Measurements from ENCODE around the gene GPR42. TPM values are rescaled to one million over a fixed set of nuclear protein-coding genes. Genes with fewer than 3 reads are reported as not detected.
A peak's percentile ranks its signal among the peaks of the same experiment; 100 is the strongest.

GPR42 gene
- polyA plus RNA-seq, 6 donors from 2014 or later, result not detected

GRCh38 chr19:35337984-35338296 is 32.9 kb upstream of the GPR42 start:
- Mint-ChIP-seq H3K4me1 (peaks cover 66 to 86% (median 70%) of the 10 kb centered on the region in 3 donors), H3K27ac (peak overlapping the region; percentile 72 to 96 (median 92)), H3K4me3 (peak overlapping the region in 7 of 8 donors; percentile 48 to 93 (median 85)), H3K27me3 (no peaks in the 10 kb centered on the region), H3K36me3 (peaks cover 33 to 60% of the 10 kb centered on the region in 2 donors), H3K9me3 (no peaks in the 10 kb centered on the region)
- no peak for DNase-seq
- no peak for ATAC-seq (ENCODE audit: low read depth in 2 of 2)

DNA sequence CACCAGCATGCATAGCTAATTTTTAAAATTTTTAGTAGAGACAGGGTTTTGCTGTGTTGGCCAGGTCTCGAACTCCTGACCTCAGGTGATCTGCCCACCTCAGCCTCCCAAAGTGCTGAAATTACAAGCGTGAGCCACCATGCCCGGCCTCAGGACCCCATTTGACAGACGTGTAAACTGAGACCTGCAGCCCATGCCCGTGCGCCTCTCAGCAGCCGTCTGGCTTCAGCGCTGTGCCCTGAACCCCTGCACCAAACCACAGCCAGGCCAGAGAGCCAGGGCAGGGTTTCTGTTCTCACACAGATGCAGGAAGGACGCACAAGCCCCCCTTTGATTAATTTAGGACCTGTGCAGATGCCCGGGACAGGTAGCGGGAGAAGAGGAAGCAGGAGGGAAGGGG is 30.4 kb upstream of the GPR42 start:
- DNase-seq (no peak), ATAC-seq (ENCODE audit: low read depth in 2 of 2) (no peak)
- no peaks in the 10 kb centered on the region for H3K9me3 Mint-ChIP-seq
- peak overlapping the region in 3 of 6 donors; percentile 58 to 99 (median 72) for H3K27ac Mint-ChIP-seq
- no peaks in the 10 kb centered on the region for H3K27me3 Mint-ChIP-seq
- peaks cover 27 to 51% of the 10 kb centered on the region in 2 donors for H3K36me3 Mint-ChIP-seq
- H3K4me1 Mint-ChIP-seq, result peaks cover 49 to 86% (median 71%) of the 10 kb centered on the region in 3 donors
- H3K4me3 Mint-ChIP-seq, result peak overlapping the region in 2 of 8 donors; percentile 22 to 29

- DNase-seq (no peak), ATAC-seq (ENCODE audit: low read depth in 2 of 2) (no peak)
Measured at GRCh38 chr19:35341006-35341405, 29.9 kb upstream of the GPR42 start.

DNA sequence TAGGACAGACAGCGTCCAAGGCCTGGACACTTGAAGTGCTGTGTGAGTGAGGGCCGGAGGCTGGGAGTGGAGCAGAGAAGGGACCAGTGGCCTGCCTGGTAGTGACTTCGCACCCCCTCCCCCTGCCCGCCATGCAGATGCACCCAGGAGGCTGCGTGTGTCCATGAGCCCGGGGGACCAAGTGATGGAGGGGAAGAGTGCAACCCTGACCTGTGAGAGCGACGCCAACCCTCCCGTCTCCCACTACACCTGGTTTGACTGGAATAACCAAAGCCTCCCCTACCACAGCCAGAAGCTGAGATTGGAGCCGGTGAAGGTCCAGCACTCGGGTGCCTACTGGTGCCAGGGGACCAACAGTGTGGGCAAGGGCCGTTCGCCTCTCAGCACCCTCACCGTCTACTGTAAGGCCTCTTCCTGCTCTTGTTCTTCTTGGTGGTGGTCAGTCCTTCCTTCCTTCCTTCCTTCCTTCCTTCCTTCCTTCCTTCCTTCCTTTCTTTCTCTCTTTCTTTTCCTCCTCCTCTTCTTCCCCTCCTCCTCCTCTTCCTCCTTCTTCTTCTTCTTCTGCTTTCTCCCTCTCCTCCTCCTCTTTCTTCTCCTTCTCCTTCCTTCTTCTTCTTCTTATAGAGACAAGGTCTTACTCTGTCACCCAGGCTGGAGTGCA is 29.2 kb upstream of the GPR42 start:
- ATAC-seq (ENCODE audit: low read depth in 2 of 2) (no peak), DNase-seq (no peak)
- peaks cover 35 to 40% of the 10 kb centered on the region in 2 donors for H3K36me3 Mint-ChIP-seq
- peaks cover 49 to 86% (median 71%) of the 10 kb centered on the region in 3 donors for H3K4me1 Mint-ChIP-seq
- H3K4me3 Mint-ChIP-seq, result peak overlapping the region in 4 of 8 donors; percentile 12 to 72 (median 50)
- H3K27me3 Mint-ChIP-seq, result no peaks in the 10 kb centered on the region
- H3K9me3 Mint-ChIP-seq, result peaks cover 0 to 3% (median 0%) of the 10 kb centered on the region in 7 donors
- peak overlapping the region in 3 of 6 donors; percentile 88 to 99 (median 97) for H3K27ac Mint-ChIP-seq

More at GRCh38 chr19:35341006-35341405, 29.9 kb upstream of the GPR42 start:
- Mint-ChIP-seq H3K27ac (peak overlapping the region in 2 of 6 donors; percentile 67 to 99), H3K9me3 (no peaks in the 10 kb centered on the region), H3K4me1 (peaks cover 49 to 86% (median 71%) of the 10 kb centered on the region in 3 donors), H3K27me3 (no peaks in the 10 kb centered on the region), H3K4me3 (peak overlapping the region in 2 of 8 donors; percentile 4 to 57), H3K36me3 (peaks cover 31 to 47% of the 10 kb centered on the region in 2 donors)

DNA sequence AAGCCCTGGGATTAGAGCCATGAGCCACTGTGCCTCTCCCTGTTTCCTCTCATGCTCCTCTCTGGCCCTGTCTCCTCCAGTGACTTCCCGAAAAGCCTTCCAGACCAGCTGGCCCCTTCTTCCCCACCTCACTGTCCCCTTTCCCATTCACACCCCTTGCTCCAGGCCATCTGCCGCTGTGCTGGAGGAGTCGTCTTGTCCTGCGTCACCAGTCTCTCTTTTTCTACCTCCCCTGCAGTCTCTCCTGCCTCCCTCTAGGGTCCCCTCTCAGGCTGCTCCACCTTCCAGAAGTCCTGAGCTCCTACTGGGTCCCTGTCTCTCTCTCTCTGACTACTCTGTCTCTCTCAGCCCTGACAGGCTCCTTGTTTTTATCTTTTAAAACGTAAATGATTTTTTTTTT is 28.4 kb upstream of the GPR42 start:
- peak overlapping the region in 5 of 8 donors; percentile 39 to 74 (median 49) for H3K4me3 Mint-ChIP-seq
- DNase-seq (no peak), ATAC-seq (ENCODE audit: low read depth in 2 of 2) (no peak)
- peak overlapping the region in 5 of 6 donors; percentile 52 to 99 (median 90) for H3K27ac Mint-ChIP-seq
- H3K4me1 Mint-ChIP-seq, result peaks cover 49 to 86% (median 71%) of the 10 kb centered on the region in 3 donors
- H3K27me3 Mint-ChIP-seq, result no peaks in the 10 kb centered on the region
- H3K36me3 Mint-ChIP-seq, result peaks cover 30 to 33% of the 10 kb centered on the region in 2 donors
- H3K9me3 Mint-ChIP-seq, result peaks cover 0 to 4% (median 0%) of the 10 kb centered on the region in 7 donors

DNA sequence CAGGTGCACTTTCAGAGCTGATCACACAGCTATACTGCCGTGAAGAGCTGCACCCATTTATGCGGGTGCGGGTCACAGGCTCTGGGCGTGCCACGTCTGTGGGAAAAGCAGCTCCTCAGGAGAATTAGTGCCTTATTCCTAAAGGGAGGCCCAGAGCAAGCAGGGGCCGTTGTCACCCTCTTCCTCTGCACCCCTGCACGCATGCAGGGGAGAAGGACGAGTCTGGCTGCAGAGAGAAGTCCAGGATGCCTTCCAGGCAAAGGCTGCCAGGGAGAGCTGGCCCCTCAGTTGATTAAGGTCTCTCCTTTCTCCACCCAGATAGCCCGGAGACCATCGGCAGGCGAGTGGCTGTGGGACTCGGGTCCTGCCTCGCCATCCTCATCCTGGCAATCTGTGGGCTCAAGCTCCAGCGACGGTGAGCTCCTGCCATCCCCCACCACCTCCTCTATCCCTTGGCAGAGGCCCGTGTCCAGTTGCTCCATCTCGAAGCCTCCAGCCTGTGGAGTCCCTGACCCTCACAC is 26.3 kb upstream of the GPR42 start:
- DNase-seq (no peak), ATAC-seq (ENCODE audit: low read depth in 2 of 2) (no peak)
- Mint-ChIP-seq H3K4me1 (peaks cover 55 to 99% (median 83%) of the 10 kb centered on the region in 3 donors), H3K4me3 (peak overlapping the region in 6 of 8 donors; percentile 12 to 80 (median 48)), H3K27me3 (no peaks in the 10 kb centered on the region), H3K36me3 (peaks cover 27 to 29% of the 10 kb centered on the region in 2 donors), H3K27ac (peak overlapping the region in 4 of 6 donors; percentile 74 to 99 (median 94)), H3K9me3 (peaks cover 0 to 4% (median 0%) of the 10 kb centered on the region in 7 donors)

DNA sequence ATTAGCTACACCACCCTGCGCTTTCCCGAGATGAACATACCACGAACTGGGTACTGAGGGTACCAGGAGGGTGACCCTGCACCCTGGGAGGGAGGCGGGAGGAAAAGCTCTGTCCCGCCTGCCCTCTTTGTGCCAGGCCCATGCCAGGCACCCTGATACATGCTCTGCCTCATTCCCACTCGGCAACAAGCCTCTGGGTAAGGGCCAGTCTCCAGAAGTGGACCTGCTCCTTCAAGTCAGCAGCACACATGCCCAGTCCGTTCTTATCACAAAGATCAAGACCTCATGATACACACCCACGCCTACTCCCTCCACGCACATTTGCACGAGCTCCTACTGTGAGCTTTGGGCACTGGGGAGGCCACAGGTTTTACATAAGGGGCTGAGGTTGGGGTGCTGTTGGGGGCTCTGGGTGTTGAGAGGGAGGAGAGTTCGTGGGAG is 25.2 kb upstream of the GPR42 start:
- H3K4me3 Mint-ChIP-seq, result peak overlapping the region; percentile 47 to 91 (median 82)
- H3K27me3 Mint-ChIP-seq, result no peaks in the 10 kb centered on the region
- no peak for DNase-seq
- peaks cover 27% of the 10 kb centered on the region in 2 donors for H3K36me3 Mint-ChIP-seq
- H3K27ac Mint-ChIP-seq, result peak overlapping the region; percentile 99 to 100 (median 99)
- peaks cover 58 to 97% (median 94%) of the 10 kb centered on the region in 3 donors for H3K4me1 Mint-ChIP-seq
- ATAC-seq (ENCODE audit: low read depth in 2 of 2), result no peak
- H3K9me3 Mint-ChIP-seq, result peaks cover 0 to 4% (median 0%) of the 10 kb centered on the region in 7 donors

DNA sequence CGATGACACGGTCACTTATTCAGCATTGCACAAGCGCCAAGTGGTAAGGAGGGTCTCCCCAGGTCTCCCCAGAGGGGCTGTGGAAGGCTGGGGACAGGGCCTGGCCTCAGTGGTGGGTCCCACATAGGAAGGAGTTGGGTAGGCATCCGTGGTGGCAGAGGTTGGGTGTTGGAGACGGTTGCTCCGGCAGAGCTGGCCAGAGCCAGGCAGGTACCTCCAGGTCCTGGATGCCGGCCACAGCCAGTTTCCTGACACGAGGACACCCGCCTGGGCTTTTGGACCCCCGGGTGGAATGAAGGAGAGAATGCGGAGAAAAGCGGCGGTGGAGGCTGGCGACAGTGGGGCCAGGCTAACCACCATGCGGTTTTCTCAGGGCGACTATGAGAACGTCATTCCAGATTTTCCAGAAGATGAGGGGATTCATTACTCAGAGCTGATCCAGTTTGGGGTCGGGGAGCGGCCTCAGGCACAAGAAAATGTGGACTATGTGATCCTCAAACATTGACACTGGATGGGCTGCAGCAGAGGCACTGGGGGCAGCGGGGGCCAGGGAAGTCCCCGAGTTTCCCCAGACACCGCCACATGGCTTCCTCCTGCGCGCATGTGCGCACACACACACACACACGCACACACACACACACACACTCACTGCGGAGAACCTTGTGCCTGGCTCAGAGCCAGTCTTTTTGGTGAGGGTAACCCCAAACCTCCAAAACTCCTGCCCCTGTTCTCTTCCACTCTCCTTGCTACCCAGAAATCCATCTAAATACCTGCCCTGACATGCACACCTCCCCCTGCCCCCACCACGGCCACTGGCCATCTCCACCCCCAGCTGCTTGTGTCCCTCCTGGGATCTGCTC is 24.4 kb upstream of the GPR42 start:
- DNase-seq (peak; percentile 80), ATAC-seq (ENCODE audit: low read depth in 2 of 2) (peak; percentile 52)
- Mint-ChIP-seq H3K9me3 (peaks cover 0 to 4% (median 0%) of the 10 kb centered on the region in 7 donors), H3K27ac (peak overlapping the region; percentile 99 to 100 (median 99)), H3K4me1 (peaks cover 59 to 100% (median 96%) of the 10 kb centered on the region in 3 donors), H3K36me3 (peaks cover 22 to 27% of the 10 kb centered on the region in 2 donors), H3K27me3 (no peaks in the 10 kb centered on the region), H3K4me3 (peak overlapping the region; percentile 70 to 91 (median 84))

DNA sequence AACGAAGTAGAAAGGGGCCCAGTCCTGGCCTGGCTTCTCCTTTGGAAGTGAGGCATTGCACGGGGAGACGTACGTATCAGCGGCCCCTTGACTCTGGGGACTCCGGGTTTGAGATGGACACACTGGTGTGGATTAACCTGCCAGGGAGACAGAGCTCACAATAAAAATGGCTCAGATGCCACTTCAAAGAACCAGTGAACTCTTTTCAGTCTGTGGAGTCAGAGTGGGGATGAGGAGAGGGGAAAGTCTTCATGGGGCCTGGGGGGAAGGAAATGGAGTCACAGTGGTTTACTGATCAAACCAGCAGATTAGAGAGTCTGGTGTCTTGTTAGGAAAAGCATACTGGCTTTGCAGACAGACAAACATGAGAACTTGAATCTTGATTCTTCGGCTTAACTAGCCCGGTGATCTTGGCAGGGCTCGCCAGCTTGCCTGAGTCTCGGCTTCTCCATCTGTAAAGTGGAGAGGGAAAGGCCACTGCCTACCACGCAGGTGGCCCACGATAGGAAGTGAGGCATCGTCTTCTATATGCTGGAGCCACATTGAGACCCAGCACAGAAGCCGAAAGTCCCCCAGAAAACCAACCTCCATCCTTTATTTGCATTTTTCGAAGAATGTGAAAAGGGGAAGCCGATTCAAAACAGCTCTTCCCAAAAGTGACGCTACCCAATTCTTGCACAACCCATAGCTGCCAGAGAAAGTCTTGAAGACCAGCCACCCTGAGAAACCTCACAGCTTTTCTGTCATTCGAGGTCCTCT is 23.5 kb upstream of the GPR42 start, which contains the start of gene FFAR1:
TSS of gene FFAR1 (plus strand) at position 732 of the 759 bp plus-strand sequence. CDS start 3,650 bp downstream, outside the sequence.
- Mint-ChIP-seq H3K27me3 (no peaks in the 10 kb centered on the region), H3K27ac (peak within 1 kb of the TSS; percentile 99 to 100 (median 99)), H3K4me3 (peak within 1 kb of the TSS; percentile 70 to 91 (median 84)), H3K36me3 (peaks cover 13 to 21% of the 10 kb centered on the region in 2 donors), H3K4me1 (peaks cover 52 to 93% (median 87%) of the 10 kb centered on the region in 3 donors), H3K9me3 (peaks cover 0 to 4% (median 0%) of the 10 kb centered on the region in 7 donors)
- peak; percentile 78 to 80 for ATAC-seq (ENCODE audit: low read depth in 2 of 2)
- DNase-seq, result peak; percentile 87

- DNase-seq (no peak), ATAC-seq (ENCODE audit: low read depth in 2 of 2) (no peak)
- Mint-ChIP-seq H3K36me3 (peaks cover 7 to 19% of the 10 kb centered on the region in 2 donors), H3K9me3 (peaks cover 0 to 4% (median 0%) of the 10 kb centered on the region in 7 donors), H3K27ac (peak overlapping the region; percentile 99 to 100 (median 99)), H3K4me1 (peaks cover 53 to 93% (median 86%) of the 10 kb centered on the region in 3 donors), H3K27me3 (no peaks in the 10 kb centered on the region), H3K4me3 (peak overlapping the region; percentile 70 to 91 (median 84))
Measured at GRCh38 chr19:35347930-35348298, 23.0 kb upstream of the GPR42 start.

DNA sequence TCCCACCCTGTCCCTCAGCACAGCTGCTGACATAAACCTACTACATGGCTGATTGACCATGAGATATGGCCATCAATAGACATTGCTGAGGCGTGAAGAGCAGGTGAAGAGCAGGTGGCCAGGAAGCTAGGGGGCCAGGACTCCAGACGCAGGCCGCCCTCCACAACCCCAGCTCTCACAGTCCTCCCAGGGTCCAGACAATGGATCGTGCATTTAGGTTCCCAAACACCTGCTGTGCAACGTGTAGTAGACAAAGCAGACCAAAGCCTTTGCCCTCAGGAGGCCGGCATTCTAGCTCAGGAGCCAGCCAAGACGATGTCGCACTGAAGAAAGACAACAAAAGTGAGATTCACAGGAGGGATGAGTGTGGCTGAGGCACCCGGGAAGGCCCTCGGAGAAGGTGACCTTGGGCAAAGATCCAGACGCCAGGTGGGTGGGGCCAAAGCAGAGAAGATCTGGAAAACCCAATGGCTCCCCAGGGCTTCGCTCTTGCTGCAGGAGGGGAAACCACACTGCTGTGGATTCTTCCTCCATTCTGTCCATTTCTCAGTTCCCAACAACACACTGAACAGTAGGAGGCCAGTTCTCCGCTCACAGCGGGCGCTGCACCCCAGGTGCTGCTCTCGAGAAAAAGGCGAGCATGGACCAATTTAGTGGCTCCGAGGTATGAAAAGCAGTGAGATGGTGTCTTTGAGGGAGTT is 21.8 kb upstream of the GPR42 start:
- H3K4me1 Mint-ChIP-seq, result peaks cover 48 to 83% (median 76%) of the 10 kb centered on the region in 3 donors
- peak overlapping the region; percentile 63 to 99 (median 86) for H3K27ac Mint-ChIP-seq
- H3K9me3 Mint-ChIP-seq, result peaks cover 0 to 4% (median 0%) of the 10 kb centered on the region in 7 donors
- DNase-seq, result no peak
- H3K4me3 Mint-ChIP-seq, result peak overlapping the region in 5 of 8 donors; percentile 32 to 82 (median 70)
- no peaks in the 10 kb centered on the region for H3K27me3 Mint-ChIP-seq
- peaks cover 0 to 12% of the 10 kb centered on the region in 2 donors for H3K36me3 Mint-ChIP-seq
- ATAC-seq (ENCODE audit: low read depth in 2 of 2), result peak in 1 of 2 donors; percentile 5

Data from naive B cell (primary cell).